K562 (cell line): Measurements from ENCODE around the gene NR6A1. TPM values are rescaled to one million over a fixed set of nuclear protein-coding genes. Genes with fewer than 3 reads are reported as not detected.

Experiments
- BCOR ChIP-seq: fragments of 450-650 bp; IDR thresholded peaks from 2 replicates; pipeline ENCODE4 v1.6.1; 2016
- BHLHE40 ChIP-seq: IDR thresholded peaks from 2 replicates; pipeline ENCODE4 v1.6.1; 2011; ENCODE audit warnings: low read length, improper control_type of control experiment
- CBFA2T2 ChIP-seq: fragments of 450-650 bp; conservative IDR thresholded peaks from 2 replicates; pipeline ENCODE4 v1.6.1; 2017; ENCODE audit warnings: mild to moderate bottlenecking
- CBFA2T3 ChIP-seq: fragments of 450-650 bp; IDR thresholded peaks from 2 replicates; pipeline ENCODE4 v1.6.1; 2017
- CREM ChIP-seq: IDR thresholded peaks from 2 replicates; pipeline ENCODE4 v1.6.1; 2014; ENCODE audit warnings: antibody characterized with exemption, low read depth
- EP400 ChIP-seq: fragments of 450-650 bp; IDR thresholded peaks from 2 replicates; pipeline ENCODE4 v1.6.1; 2017; ENCODE audit warnings: antibody characterized with exemption, mild to moderate bottlenecking, moderate library complexity
- FOXM1 ChIP-seq, 2 experiments: fragments of 450-650 bp in 1 of 2; sonication (generic) in 1 of 2; formaldehyde crosslinking in 1 of 2; IDR thresholded peaks; 2 replicates each; pipeline versions ENCODE4 v1.6.1 to v1.9.0; 2017 to 2022; ENCODE audit warnings: low read depth in 2 of 2, mild to moderate bottlenecking in 2 of 2, missing genetic modification reagents in 1 of 2, moderate library complexity in 1 of 2
- HLTF ChIP-seq: fragments of 450-650 bp; IDR thresholded peaks from 2 replicates; pipeline ENCODE4 v1.6.1; 2016
- JUND ChIP-seq, 2 experiments: IDR thresholded peaks; 2 replicates in 1 of 2; 3 replicates in 1 of 2; pipeline ENCODE4 v1.6.1; 2011; ENCODE audit warnings: borderline replicate concordance in 2 of 2, low read depth in 2 of 2, low read length in 2 of 2, improper control_type of control experiment in 1 of 2, missing biosample characterization in 1 of 2, missing genetic modification characterization in 1 of 2, missing genetic modification reagents in 1 of 2
- L3MBTL2 ChIP-seq: fragments of 450-650 bp; IDR thresholded peaks from 2 replicates; pipeline ENCODE4 v1.6.1; 2016; ENCODE audit warnings: mild to moderate bottlenecking, moderate library complexity
- LEF1 ChIP-seq: fragments of 450-650 bp; IDR thresholded peaks from 2 replicates; pipeline ENCODE4 v1.6.1; 2016; ENCODE audit warnings: mild to moderate bottlenecking
- MYBL2 ChIP-seq, 2 experiments: fragments of 450-650 bp in 1 of 2; sonication (generic) in 1 of 2; formaldehyde crosslinking in 1 of 2; IDR thresholded peaks; 2 replicates each; pipeline versions ENCODE4 v1.6.1 to v1.8.1; 2017 to 2022; ENCODE audit warnings: borderline replicate concordance in 1 of 2, inconsistent platforms in 1 of 2, low read depth in 1 of 2, mild to moderate bottlenecking in 1 of 2, missing genetic modification reagents in 1 of 2, moderate library complexity in 1 of 2
- NEUROD1 ChIP-seq: fragments of 150-350 bp; IDR thresholded peaks from 2 replicates; pipeline ENCODE4 v1.6.1; 2014; ENCODE audit warnings: borderline replicate concordance, low read length, low read depth; ENCODE audit not compliant: partially characterized antibody
- POLR2AphosphoS2 ChIP-seq: IDR thresholded peaks from 2 replicates; pipeline ENCODE4 v1.6.1; 2012; ENCODE audit warnings: low read length, improper control_type of control experiment
- TFAM ChIP-seq: fragments of 250-450 bp; sonication (Bioruptor Pico); conservative IDR thresholded peaks from 2 replicates; pipeline ENCODE4 v1.5.0; 2021; ENCODE audit warnings: mild to moderate bottlenecking, moderate library complexity
- TFE3 ChIP-seq: fragments of 450-650 bp; formaldehyde crosslinking; IDR thresholded peaks from 2 replicates; pipeline ENCODE4 v1.4.0; 2020; ENCODE audit warnings: mild to moderate bottlenecking, mixed read lengths
- USF1 ChIP-seq: sonication (generic); formaldehyde crosslinking; IDR thresholded peaks from 2 replicates; pipeline ENCODE4 v1.9.0; 2022; ENCODE audit warnings: mild to moderate bottlenecking, missing genetic modification reagents
- ZNF592 ChIP-seq: fragments of 450-650 bp; IDR thresholded peaks from 2 replicates; pipeline ENCODE4 v1.6.1; 2017; ENCODE audit warnings: antibody characterized with exemption, mild to moderate bottlenecking
- polyA plus RNA-seq, 8 experiments: library from polyadenylated mRNA; depleted of rRNA in 4 of 8; stranded (reverse) in 5 of 8; unstranded in 3 of 8; fragments of >200 nt; fragmentation: Nextera tagmentation in 2 of 8; fragmentation: Illumina TruSeq in 1 of 8; extraction: Ambion mirVana in 2 of 8; extraction: Trizol in 1 of 8; gene quantifications; 2 replicates each; pipeline versions ENCODE4 v1.2.1 to v1.2.3, GENCODE V29; 2011 to 2014; ENCODE audit warnings: inconsistent platforms in 1 of 8, missing spikeins in 1 of 8
- total RNA-seq, 7 experiments: library from RNA; depleted of rRNA in 6 of 7; stranded (reverse); fragments of >200 nt in 6 of 7; fragmentation: Illumina TruSeq in 2 of 7; extraction: Trizol in 2 of 7; gene quantifications; 2 replicates each; pipeline versions ENCODE4 v1.2.1 to v1.2.3, GENCODE V29; 2011 to 2021; ENCODE audit warnings: low replicate concordance in 1 of 7

Gene NR6A1
- total and polyA plus RNA-seq, 9 of the 15 experiments (the other 6 are each of a cell fraction or from before 2014, with no cell fraction given) = 9.7 to 55.4 (median 28.3) TPM

GRCh38 chr9:124595743-124596142 lies 175.4 kb downstream of the NR6A1 start (continued):
- TF ChIP-seq MYBL2 (IDR thresholded peaks at IDR 0.05; ENCODE audit: low read depth) = peak; percentile 81
- TF ChIP-seq MYBL2 (CRISPR knock-in tag; IDR thresholded peaks at IDR 0.05; ENCODE audit: borderline replicate concordance) = no peak
- peak; percentile 56 for TF ChIP-seq CBFA2T2
- TF ChIP-seq TFAM = no peak
- no peak for TF ChIP-seq POLR2AphosphoS2
- peak; percentile 59 for TF ChIP-seq FOXM1 (IDR thresholded peaks at IDR 0.05; ENCODE audit: low read depth)
- TF ChIP-seq FOXM1 (CRISPR knock-in tag; IDR thresholded peaks at IDR 0.05; ENCODE audit: low read depth) = no peak
- peak; percentile 47; the same call in 1 of the 2 replicates for TF ChIP-seq LEF1
- TF ChIP-seq BCOR = no peak
- no peak for TF ChIP-seq ZNF592
- peak; percentile 93 for TF ChIP-seq TFE3
- 0 out of 2 replicates have a peak, but pooled peaks have one; percentile 44 for TF ChIP-seq JUND (IDR thresholded peaks at IDR 0.05; ENCODE audit: borderline replicate concordance, low read depth, low read length)
- TF ChIP-seq JUND (tag; IDR thresholded peaks at IDR 0.05; ENCODE audit: borderline replicate concordance, low read depth, low read length) = peak; percentile 67; the same call in 1 of the 3 replicates
- peak; percentile 53 for TF ChIP-seq CBFA2T3
- peak; percentile 50 for TF ChIP-seq EP400
- no peak for TF ChIP-seq HLTF
- TF ChIP-seq USF1 (CRISPR knock-in tag) = peak; percentile 89
- peak; percentile 49 for TF ChIP-seq BHLHE40
- TF ChIP-seq NEUROD1 = peak; percentile 33
- TF ChIP-seq L3MBTL2 = peak; percentile 44; the same call in 1 of the 2 replicates
- peak; percentile 72 for TF ChIP-seq CREM
